Immature natural killer cell (primary cell): ENCODE measurements around the gene TPRX1. TPM values are rescaled to one million over a fixed set of nuclear protein-coding genes. Genes with fewer than 3 reads are reported as not detected.
"Not testable (repeated sequence)": the region's sequence is repeated elsewhere in the genome, so short reads cannot be mapped to it uniquely, and the experiment has no call there.

Source experiments
- DNase-seq, 3 donors: peaks; one replicate each; pipeline ENCODE4 v3.0.0; 2022; ENCODE audit warnings: mixed read lengths in 1 of 3
- H3K27ac Mint-ChIP-seq, 6 donors: one replicate each; pipeline ENCODE4 v1.8.0; 2020; ENCODE audit warnings: mixed read lengths in 6 of 6, mild to moderate bottlenecking in 5 of 6, inconsistent platforms in 4 of 6, moderate library complexity in 3 of 6
- H3K27me3 Mint-ChIP-seq, 3 donors: one replicate each; pipeline ENCODE4 v1.8.0; 2020 to 2021; ENCODE audit warnings: low read depth in 3 of 3, mild to moderate bottlenecking in 3 of 3, mixed read lengths in 3 of 3, moderate library complexity in 3 of 3, inconsistent platforms in 1 of 3
- H3K36me3 Mint-ChIP-seq, 3 donors: one replicate each; pipeline ENCODE4 v1.8.0; 2020; ENCODE audit warnings: mixed read lengths in 3 of 3, inconsistent platforms in 2 of 3, mild to moderate bottlenecking in 2 of 3
- H3K4me1 Mint-ChIP-seq, 2 donors: one replicate each; pipeline ENCODE4 v1.8.0; 2020; ENCODE audit warnings: inconsistent platforms in 2 of 2, mild to moderate bottlenecking in 2 of 2, mixed read lengths in 2 of 2, moderate library complexity in 1 of 2
- H3K4me3 Mint-ChIP-seq, 5 donors: one replicate each; pipeline ENCODE4 v1.8.0; 2020; ENCODE audit warnings: mild to moderate bottlenecking in 5 of 5, mixed read lengths in 5 of 5, inconsistent platforms in 3 of 5, moderate library complexity in 3 of 5
- H3K9me3 Mint-ChIP-seq, 6 donors: one replicate each; pipeline ENCODE4 v1.8.0; 2020; ENCODE audit warnings: mild to moderate bottlenecking in 6 of 6, mixed read lengths in 6 of 6, inconsistent platforms in 4 of 6, moderate library complexity in 3 of 6
- polyA plus RNA-seq, 3 donors: library from polyadenylated mRNA; unstranded; fragments of 300-500 nt; fragmentation: Illumina TruSeq; gene quantifications; one replicate each; pipeline ENCODE4 v1.2.3, GENCODE V29; 2021

Gene TPRX1
- polyA plus RNA-seq, 3 donors from 2014 or later, result not detected

GRCh38 chr19:47792616-47793015 lies 11.7 kb downstream of the TPRX1 start:
- H3K27ac Mint-ChIP-seq, result no peak overlapping the region
- no peak for DNase-seq

GRCh38 chr19:47790398-47790814 lies 13.9 kb downstream of the TPRX1 start:
- Mint-ChIP-seq H3K9me3 (peaks cover 0 to 4% (median 0%) of the 10 kb centered on the region in 6 donors), H3K36me3 (peaks cover 0 to 3% (median 2%) of the 10 kb centered on the region in 3 donors), H3K4me1 (peaks cover 0 to 2% of the 10 kb centered on the region in 2 donors), H3K4me3 (no peak overlapping the region), H3K27me3 (peaks cover 0 to 3% (median 0%) of the 10 kb centered on the region in 3 donors), H3K27ac (no peak overlapping the region)
- peak; percentile 61 to 70 (median 68) for DNase-seq

More at GRCh38 chr19:47792616-47793015, 11.7 kb downstream of the TPRX1 start:
- Mint-ChIP-seq H3K9me3 (peaks cover 0 to 4% (median 0%) of the 10 kb centered on the region in 6 donors), H3K27me3 (peaks cover 0 to 3% (median 3%) of the 10 kb centered on the region in 3 donors), H3K36me3 (peaks cover 0 to 4% (median 0%) of the 10 kb centered on the region in 3 donors), H3K4me1 (peaks cover 0 to 2% of the 10 kb centered on the region in 2 donors), H3K4me3 (no peak overlapping the region)

GRCh38 chr19:47789811-47790210 lies 14.5 kb downstream of the TPRX1 start:
- H3K4me1 Mint-ChIP-seq, H3K36me3 Mint-ChIP-seq, DNase-seq, H3K27ac Mint-ChIP-seq, H3K4me3 Mint-ChIP-seq, H3K9me3 Mint-ChIP-seq, H3K27me3 Mint-ChIP-seq: not testable (repeated sequence)

GRCh38 chr19:47787307-47787706 lies 17.0 kb downstream of the TPRX1 start:
- H3K4me3 Mint-ChIP-seq, H3K27ac Mint-ChIP-seq, DNase-seq, H3K9me3 Mint-ChIP-seq, H3K4me1 Mint-ChIP-seq, H3K27me3 Mint-ChIP-seq: not testable (repeated sequence)
- H3K36me3 Mint-ChIP-seq, result peaks cover 3 to 14% (median 4%) of the 10 kb centered on the region in 3 donors

- Mint-ChIP-seq H3K27ac (no peak overlapping the region), H3K27me3 (peaks cover under 1 to 1% (median 1%) of the 10 kb centered on the region in 3 donors), H3K9me3 (no peaks in the 10 kb centered on the region), H3K4me3 (no peak overlapping the region), H3K4me1 (peaks cover 2 to 5% of the 10 kb centered on the region in 2 donors), H3K36me3 (peaks cover 4 to 20% (median 5%) of the 10 kb centered on the region in 3 donors)
- no peak for DNase-seq
Observed at GRCh38 chr19:47786566-47786965, 17.8 kb downstream of the TPRX1 start.

GRCh38 chr19:47781590-47782262 lies 22.6 kb downstream of the TPRX1 start:
- DNase-seq, result no peak
- peaks cover 4 to 21% (median 9%) of the 10 kb centered on the region in 3 donors for H3K36me3 Mint-ChIP-seq
- peaks cover 1 to 4% (median 2%) of the 10 kb centered on the region in 3 donors for H3K27me3 Mint-ChIP-seq
- H3K4me1 Mint-ChIP-seq, result peaks cover 27 to 33% of the 10 kb centered on the region in 2 donors
- peak overlapping the region in 3 of 6 donors; percentile 18 to 51 (median 26) for H3K27ac Mint-ChIP-seq
- peak overlapping the region in 2 of 5 donors; percentile 2 to 10 for H3K4me3 Mint-ChIP-seq
- no peaks in the 10 kb centered on the region for H3K9me3 Mint-ChIP-seq

- DNase-seq, result no peak
- Mint-ChIP-seq H3K27me3 (peaks cover 1 to 4% (median 2%) of the 10 kb centered on the region in 3 donors), H3K27ac (peak overlapping the region in 5 of 6 donors; percentile 5 to 80 (median 38)), H3K4me3 (peak overlapping the region; percentile 57 to 96 (median 78)), H3K36me3 (peaks cover 0 to 17% (median 9%) of the 10 kb centered on the region in 3 donors), H3K9me3 (no peaks in the 10 kb centered on the region), H3K4me1 (peaks cover 27 to 33% of the 10 kb centered on the region in 2 donors)
Observed at GRCh38 chr19:47780215-47780551, 24.2 kb downstream of the TPRX1 start.

GRCh38 chr19:47779524-47780214 lies 24.7 kb downstream of the TPRX1 start:
- Mint-ChIP-seq H3K9me3 (no peaks in the 10 kb centered on the region), H3K27me3 (peaks cover 1 to 4% (median 2%) of the 10 kb centered on the region in 3 donors), H3K4me1 (peaks cover 27 to 33% of the 10 kb centered on the region in 2 donors), H3K27ac (peak overlapping the region in 5 of 6 donors; percentile 86 to 93 (median 91)), H3K36me3 (peaks cover 0 to 16% (median 9%) of the 10 kb centered on the region in 3 donors), H3K4me3 (peak overlapping the region; percentile 93 to 96 (median 96))
- DNase-seq, result no peak

GRCh38 chr19:47778954-47779351 lies 25.4 kb downstream of the TPRX1 start:
- Mint-ChIP-seq H3K4me3 (peak overlapping the region; percentile 93 to 96 (median 96)), H3K27me3 (peaks cover 1 to 4% (median 2%) of the 10 kb centered on the region in 3 donors), H3K4me1 (peaks cover 27 to 33% of the 10 kb centered on the region in 2 donors), H3K27ac (peak overlapping the region; percentile 86 to 93 (median 90)), H3K36me3 (peaks cover 0 to 10% (median 6%) of the 10 kb centered on the region in 3 donors), H3K9me3 (no peaks in the 10 kb centered on the region)
- no peak for DNase-seq

- no peaks in the 10 kb centered on the region for H3K9me3 Mint-ChIP-seq
- peaks cover 1 to 4% (median 2%) of the 10 kb centered on the region in 3 donors for H3K27me3 Mint-ChIP-seq
- peaks cover 0 to 10% (median 6%) of the 10 kb centered on the region in 3 donors for H3K36me3 Mint-ChIP-seq
- peaks cover 27 to 33% of the 10 kb centered on the region in 2 donors for H3K4me1 Mint-ChIP-seq
- DNase-seq, result peak; percentile 81 to 85 (median 84)
- H3K4me3 Mint-ChIP-seq, result peak within 1 kb of the TSS; percentile 93 to 96 (median 96)
- H3K27ac Mint-ChIP-seq, result peak within 1 kb of the TSS; percentile 86 to 98 (median 94)
Observed at GRCh38 chr19:47778049-47778953, 26.1 kb downstream of the TPRX1 start, which contains the start of gene SELENOW. Gene SELENOW (plus strand): TSS chr19:47778703. CDS start chr19:47778786, 83 bp downstream.

GRCh38 chr19:47777245-47778048 lies 26.9 kb downstream of the TPRX1 start:
- H3K36me3 Mint-ChIP-seq, H3K9me3 Mint-ChIP-seq, DNase-seq, H3K27me3 Mint-ChIP-seq: not testable (repeated sequence)
- H3K4me3 Mint-ChIP-seq, result peak overlapping the region; percentile 93 to 96 (median 96)
- peaks cover 27 to 33% of the 10 kb centered on the region in 2 donors for H3K4me1 Mint-ChIP-seq
- H3K27ac Mint-ChIP-seq, result peak overlapping the region; percentile 86 to 98 (median 94)

- Mint-ChIP-seq H3K27ac (peak overlapping the region in 1 of 6 donors; percentile 8), H3K4me3 (peak overlapping the region in 2 of 5 donors; percentile 31 to 96), H3K36me3 (peaks cover 0 to 4% (median under 1%) of the 10 kb centered on the region in 3 donors), H3K4me1 (peaks cover 24 to 31% of the 10 kb centered on the region in 2 donors), H3K27me3 (peaks cover 1 to 2% (median 2%) of the 10 kb centered on the region in 3 donors), H3K9me3 (no peaks in the 10 kb centered on the region)
- no peak for DNase-seq
Observed at GRCh38 chr19:47776568-47776967, 27.8 kb downstream of the TPRX1 start.
